ENCODE data around the gene NUP107. TPM values are rescaled to one million over a fixed set of nuclear protein-coding genes. Genes with fewer than 3 reads are reported as not detected.

The NUP107 gene
- total and polyA plus RNA-seq, 7 experiments from 2014 or later: 25.5 to 80.9 (median 51.4) TPM

DNA sequence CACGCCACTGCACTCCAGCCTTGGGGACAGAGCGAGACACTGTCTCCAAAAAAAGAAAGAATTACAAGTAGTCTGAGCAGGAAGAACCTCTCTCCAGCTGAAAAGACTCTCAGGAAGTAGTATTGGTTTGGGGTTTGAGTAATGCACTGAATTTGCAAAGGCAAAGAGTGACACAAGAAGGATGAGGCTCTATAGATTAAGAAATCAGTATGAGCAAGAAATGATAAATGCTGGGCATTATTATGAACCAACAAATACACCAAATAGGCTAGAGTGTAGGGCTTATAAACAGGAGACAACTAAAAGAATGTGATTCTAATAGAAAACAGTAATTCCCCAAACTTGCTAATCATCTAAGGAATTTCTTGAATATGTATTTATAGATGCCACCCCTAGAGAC lies 56.6 kb downstream of the NUP107 start:
- no peaks in the 10 kb centered on the region for H3K9me3 Mint-ChIP-seq
- ATAC-seq: no peak
- no peaks in the 10 kb centered on the region for H3K27me3 ChIP-seq (ENCODE audit: control insufficient read depth in 2 of 2, insufficient read depth in 2 of 2, low read length in 2 of 2)
- H3K27ac Mint-ChIP-seq: peak overlapping the region in 6 of 9 donors; percentile 1 to 69 (median 27)
- H3K27ac ChIP-seq (ENCODE audit: low read depth, low read length): no peak overlapping the region
- DNase-seq: no peak
- no peaks in the 10 kb centered on the region for H3K9me3 ChIP-seq (ENCODE audit: control insufficient read depth in 2 of 3, low read length in 3 of 3)
- no peak overlapping the region for H3K4me3 ChIP-seq (ENCODE audit: low read length)
- H3K4me3 Mint-ChIP-seq: peak overlapping the region in 1 of 10 donors; percentile 18
- H3K4me1 ChIP-seq (ENCODE audit: control insufficient read depth in 2 of 2, insufficient read depth in 2 of 2, low read length in 2 of 2): peaks cover 7 to 16% of the 10 kb centered on the region in 2 donors
- intact Hi-C loops (cut with micrococcal nuclease): loop anchor here in 1 of 2 donors (10.0 kb wide), 1 partner anchor 509 kb away; no protein-coding TSS in a partner anchor
- POLR2A ChIA-PET: interaction anchor here (0.7 to 1.4 kb wide), 2 partner anchors 64 to 224 kb away, joined by 3 read pairs; partner anchors contain the start of gene MDM2
- H3K36me3 Mint-ChIP-seq: peaks cover 0 to 20% (median 9%) of the 10 kb centered on the region in 5 donors
- CTCF ChIA-PET: interaction anchor here (0.8 kb wide), 1 partner anchor 64 kb away, joined by 3 read pairs; the partner anchor contains the start of gene MDM2
- peaks cover 14 to 43% (median 33%) of the 10 kb centered on the region in 7 donors for H3K4me1 Mint-ChIP-seq
- H3K36me3 ChIP-seq (ENCODE audit: control insufficient read depth in 2 of 3, insufficient read depth in 3 of 3, low read length in 3 of 3): peaks cover 0 to 7% (median 0%) of the 10 kb centered on the region in 3 experiments
- H3K27me3 Mint-ChIP-seq: no peaks in the 10 kb centered on the region

DNA sequence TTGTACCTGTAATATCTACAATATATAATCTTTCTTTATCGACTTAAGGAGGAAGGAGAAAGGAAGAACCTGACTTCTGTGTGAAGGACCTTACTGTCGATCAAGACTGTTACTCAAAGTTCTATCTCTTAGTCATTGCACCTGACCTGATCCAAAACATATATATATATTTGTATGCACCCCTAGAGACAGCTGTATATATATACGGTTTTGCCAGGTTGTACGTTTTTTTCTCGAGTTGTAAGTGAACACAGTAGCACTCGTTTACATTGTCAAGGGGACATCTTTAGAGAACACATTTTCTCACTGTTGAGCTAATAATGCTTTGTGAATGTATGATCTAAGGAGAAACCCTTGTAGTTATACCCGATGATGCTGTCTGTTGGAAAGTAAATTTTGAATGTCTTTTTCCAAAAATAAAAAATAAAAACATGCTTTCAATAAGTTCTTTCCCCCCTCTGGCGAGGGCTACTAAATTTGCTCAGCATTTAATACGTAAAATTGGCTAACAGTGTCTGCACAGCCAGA lies 58.7 kb downstream of the NUP107 start:
- H3K9me3 Mint-ChIP-seq: no peaks in the 10 kb centered on the region
- Histone ChIP-seq H3K27ac (ENCODE audit: low read depth, low read length) (peak overlapping the region; percentile 79), H3K4me1 (ENCODE audit: control insufficient read depth in 2 of 2, insufficient read depth in 2 of 2, low read length in 2 of 2) (peaks cover 7 to 16% of the 10 kb centered on the region in 2 donors), H3K36me3 (ENCODE audit: control insufficient read depth in 2 of 3, insufficient read depth in 3 of 3, low read length in 3 of 3) (no peaks in the 10 kb centered on the region), H3K27me3 (ENCODE audit: control insufficient read depth in 2 of 2, insufficient read depth in 2 of 2, low read length in 2 of 2) (no peaks in the 10 kb centered on the region), H3K4me3 (ENCODE audit: low read length) (peak overlapping the region; percentile 98), H3K9me3 (ENCODE audit: control insufficient read depth in 2 of 3, low read length in 3 of 3) (no peaks in the 10 kb centered on the region)
- intact Hi-C loops (cut with micrococcal nuclease): loop anchor here (5.0 to 10.0 kb wide), 4 partner anchors 47 to 1497 kb away; partner anchors contain the start of genes CAND1 (in 1 of the 2) and CNOT2 (in 1 of the 2)
- no peaks in the 10 kb centered on the region for H3K27me3 Mint-ChIP-seq
- ATAC-seq (peak; percentile 1), DNase-seq (no peak)
- peak overlapping the region; percentile 92 to 97 (median 96) for H3K27ac Mint-ChIP-seq
- peaks cover 25 to 63% (median 54%) of the 10 kb centered on the region in 7 donors for H3K4me1 Mint-ChIP-seq
- CTCF ChIA-PET: interaction anchor here (0.7 to 2.6 kb wide), 3 partner anchors 25 to 62 kb away, joined by 3 to 10 read pairs (median 3); partner anchors contain the start of gene MDM2
- peak overlapping the region; percentile 91 to 99 (median 96) for H3K4me3 Mint-ChIP-seq
- POLR2A ChIA-PET: interaction anchor here (0.5 to 4.1 kb wide), 7 partner anchors 8 to 315 kb away, joined by 3 to 55 read pairs (median 4); partner anchors contain the start of genes MDM2 and RAP1B
- H3K36me3 Mint-ChIP-seq: peaks cover 0 to 16% (median 0%) of the 10 kb centered on the region in 5 donors

DNA sequence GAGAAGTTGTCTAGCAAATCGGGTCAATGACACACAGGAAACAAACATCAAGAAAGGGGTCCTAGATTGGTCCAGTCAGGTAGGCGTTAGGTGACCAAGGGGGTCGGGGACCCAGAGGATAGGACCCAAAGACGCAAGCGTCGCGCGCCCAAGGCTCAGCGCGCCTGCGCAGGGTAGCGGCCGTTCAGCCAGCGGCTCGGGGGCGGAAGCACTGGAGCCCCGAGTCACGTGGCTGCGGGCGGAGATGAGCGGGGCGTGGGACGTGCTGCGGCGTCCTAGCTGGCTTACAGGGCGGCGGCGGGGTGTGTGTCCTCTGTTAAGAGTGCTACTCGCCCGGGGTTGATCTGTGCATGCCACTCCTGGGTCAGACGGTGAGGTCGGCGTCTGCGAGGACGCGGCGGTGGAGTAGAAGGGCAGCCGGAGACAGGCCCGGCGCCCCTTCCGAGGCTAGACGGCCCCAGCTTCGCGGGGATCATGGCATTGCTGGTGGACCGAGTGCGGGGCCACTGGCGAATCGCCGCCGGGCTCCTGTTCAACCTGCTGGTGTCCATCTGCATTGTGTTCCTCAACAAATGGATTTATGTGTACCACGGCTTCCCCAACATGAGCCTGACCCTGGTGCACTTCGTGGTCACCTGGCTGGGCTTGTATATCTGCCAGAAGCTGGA lies 59.3 kb downstream of the NUP107 start, which contains the start of gene SLC35E3:
Gene SLC35E3 (plus strand): TSS at position 273 of the 668 bp plus-strand sequence. CDS start 202 bp downstream, at position 475.
- Histone ChIP-seq H3K4me1 (ENCODE audit: control insufficient read depth in 2 of 2, insufficient read depth in 2 of 2, low read length in 2 of 2) (peaks cover 7 to 16% of the 10 kb centered on the region in 2 donors), H3K4me3 (ENCODE audit: low read length) (peak within 1 kb of the TSS; percentile 98), H3K36me3 (ENCODE audit: control insufficient read depth in 2 of 3, insufficient read depth in 3 of 3, low read length in 3 of 3) (no peaks in the 10 kb centered on the region), H3K9me3 (ENCODE audit: control insufficient read depth in 2 of 3, low read length in 3 of 3) (no peaks in the 10 kb centered on the region), H3K27me3 (ENCODE audit: control insufficient read depth in 2 of 2, insufficient read depth in 2 of 2, low read length in 2 of 2) (no peaks in the 10 kb centered on the region), H3K27ac (ENCODE audit: low read depth, low read length) (peak within 1 kb of the TSS; percentile 79)
- Mint-ChIP-seq H3K27me3 (no peaks in the 10 kb centered on the region), H3K36me3 (peaks cover 0 to 20% (median 0%) of the 10 kb centered on the region in 5 donors), H3K4me3 (peak within 1 kb of the TSS; percentile 91 to 99 (median 96)), H3K9me3 (no peaks in the 10 kb centered on the region), H3K4me1 (peaks cover 27 to 64% (median 54%) of the 10 kb centered on the region in 7 donors), H3K27ac (peak within 1 kb of the TSS; percentile 92 to 97 (median 96))
- DNase-seq (peak; percentile 81 to 91 (median 86)), ATAC-seq (peak; percentile 99)
- intact Hi-C loops (cut with micrococcal nuclease): loop anchor here (1.0 to 10.0 kb wide), 12 partner anchors 46 to 1496 kb away; partner anchors contain the start of genes MDM1 (in 2 of the 2), NUP107 (in 2 of the 2), CAND1 (in 1 of the 2) and CNOT2 (in 1 of the 2)
- CTCF ChIA-PET: interaction anchor here (0.5 to 2.6 kb wide), 4 partner anchors 25 to 1180 kb away, joined by 3 to 10 read pairs (median 3); partner anchors contain the start of gene MDM2
- POLR2A ChIA-PET: interaction anchor here (0.6 to 4.1 kb wide), 13 partner anchors 9 to 412 kb away, joined by 3 to 55 read pairs (median 4); partner anchors contain the start of genes MDM2, NUP107 and RAP1B

- H3K4me3 Mint-ChIP-seq: peak overlapping the region; percentile 91 to 99 (median 96)
- ATAC-seq: peak; percentile 15
- H3K4me1 Mint-ChIP-seq: peaks cover 28 to 64% (median 54%) of the 10 kb centered on the region in 7 donors
- Histone ChIP-seq H3K9me3 (ENCODE audit: control insufficient read depth in 2 of 3, low read length in 3 of 3) (no peaks in the 10 kb centered on the region), H3K36me3 (ENCODE audit: control insufficient read depth in 2 of 3, insufficient read depth in 3 of 3, low read length in 3 of 3) (no peaks in the 10 kb centered on the region), H3K27me3 (ENCODE audit: control insufficient read depth in 2 of 2, insufficient read depth in 2 of 2, low read length in 2 of 2) (no peaks in the 10 kb centered on the region), H3K27ac (ENCODE audit: low read depth, low read length) (peak overlapping the region; percentile 79), H3K4me3 (ENCODE audit: low read length) (peak overlapping the region; percentile 98), H3K4me1 (ENCODE audit: control insufficient read depth in 2 of 2, insufficient read depth in 2 of 2, low read length in 2 of 2) (peaks cover 7 to 16% of the 10 kb centered on the region in 2 donors)
- H3K27ac Mint-ChIP-seq: peak overlapping the region; percentile 92 to 97 (median 96)
- CTCF ChIA-PET: interaction anchor here (0.5 to 2.6 kb wide), 6 partner anchors 24 to 1181 kb away, joined by 3 to 10 read pairs (median 3); partner anchors contain the start of gene MDM2
- no peaks in the 10 kb centered on the region for H3K9me3 Mint-ChIP-seq
- peaks cover 1 to 18% (median 3%) of the 10 kb centered on the region in 5 donors for H3K36me3 Mint-ChIP-seq
- peak in 8 of 9 donors; percentile 4 to 49 (median 12) for DNase-seq
- POLR2A ChIA-PET: interaction anchor here (0.6 to 4.1 kb wide), 14 partner anchors 10 to 413 kb away, joined by 3 to 55 read pairs (median 4); partner anchors contain the start of genes MDM2, NUP107 and RAP1B
- no peaks in the 10 kb centered on the region for H3K27me3 Mint-ChIP-seq
- intact Hi-C loops (cut with micrococcal nuclease): loop anchor here (1.0 to 10.0 kb wide), 12 partner anchors 46 to 1496 kb away; partner anchors contain the start of genes MDM1 (in 2 of the 2), NUP107 (in 2 of the 2), CAND1 (in 1 of the 2) and CNOT2 (in 1 of the 2)
Observed at GRCh38 chr12:68746572-68747180, 59.9 kb downstream of the NUP107 start.

- H3K4me3 ChIP-seq (ENCODE audit: low read length): no peak overlapping the region
- peak overlapping the region in 8 of 9 donors; percentile 1 to 81 (median 20) for H3K27ac Mint-ChIP-seq
- CTCF ChIA-PET: no interaction called here
Observed at GRCh38 chr12:68749443-68749842, 62.7 kb downstream of the NUP107 start.

More at GRCh38 chr12:68749443-68749842, 62.7 kb downstream of the NUP107 start:
- H3K4me1 Mint-ChIP-seq: peaks cover 26 to 51% (median 44%) of the 10 kb centered on the region in 7 donors
- no peak overlapping the region for H3K4me3 Mint-ChIP-seq
- H3K27me3 Mint-ChIP-seq: no peaks in the 10 kb centered on the region
- H3K27me3 ChIP-seq (ENCODE audit: control insufficient read depth in 2 of 2, insufficient read depth in 2 of 2, low read length in 2 of 2): no peaks in the 10 kb centered on the region
- peaks cover 0 to 16% (median 0%) of the 10 kb centered on the region in 3 experiments for H3K36me3 ChIP-seq (ENCODE audit: control insufficient read depth in 2 of 3, insufficient read depth in 3 of 3, low read length in 3 of 3)
- H3K4me1 ChIP-seq (ENCODE audit: control insufficient read depth in 2 of 2, insufficient read depth in 2 of 2, low read length in 2 of 2): peaks cover 7 to 16% of the 10 kb centered on the region in 2 donors
- ATAC-seq: no peak
- POLR2A ChIA-PET: interaction anchor here (1.1 kb wide), 1 partner anchor 58 kb away, joined by 5 read pairs; the partner anchor contains the start of gene MDM2
- peaks cover 5 to 33% (median 21%) of the 10 kb centered on the region in 5 donors for H3K36me3 Mint-ChIP-seq
- intact Hi-C loops (cut with micrococcal nuclease): loop anchor here (5.0 to 10.0 kb wide), 4 partner anchors 43 to 1493 kb away; partner anchors contain the start of genes CAND1 (in 1 of the 2) and CNOT2 (in 1 of the 2)
- H3K9me3 Mint-ChIP-seq: no peaks in the 10 kb centered on the region
- no peak for DNase-seq
- no peaks in the 10 kb centered on the region for H3K9me3 ChIP-seq (ENCODE audit: control insufficient read depth in 2 of 3, low read length in 3 of 3)
- no peak overlapping the region for H3K27ac ChIP-seq (ENCODE audit: low read depth, low read length)
